HUES48 (cell line): ENCODE data around the gene SETD7.

Experiments used
- H3K27ac ChIP-seq: one replicate; pipeline ENCODE4 v1.7.0; 2013; ENCODE audit warnings: low read depth, low read length, inconsistent platforms
- H3K27me3 ChIP-seq: 2 replicates; pipeline ENCODE4 v1.6.1; 2013; ENCODE audit warnings: mild to moderate bottlenecking, low read length; ENCODE audit not compliant: control insufficient read depth, insufficient read depth
- H3K36me3 ChIP-seq: 2 replicates; pipeline ENCODE4 v1.6.1; 2013; ENCODE audit warnings: low read length; ENCODE audit not compliant: control insufficient read depth, insufficient read depth
- H3K4me1 ChIP-seq: 2 replicates; pipeline ENCODE4 v1.6.1; 2013; ENCODE audit warnings: mild to moderate bottlenecking, low read length; ENCODE audit not compliant: control insufficient read depth, insufficient read depth
- H3K4me3 ChIP-seq: 2 replicates; pipeline ENCODE4 v1.5.1; 2013; ENCODE audit warnings: mild to moderate bottlenecking, low read depth, low read length
- H3K9ac ChIP-seq: 2 replicates; pipeline ENCODE4 v1.6.1; 2013; ENCODE audit warnings: mild to moderate bottlenecking, low read depth, low read length, moderate library complexity
- H3K9me3 ChIP-seq: 2 replicates; pipeline ENCODE4 v1.6.1; 2013; ENCODE audit warnings: low read length; ENCODE audit not compliant: control insufficient read depth, insufficient read depth

Gene SETD7

DNA sequence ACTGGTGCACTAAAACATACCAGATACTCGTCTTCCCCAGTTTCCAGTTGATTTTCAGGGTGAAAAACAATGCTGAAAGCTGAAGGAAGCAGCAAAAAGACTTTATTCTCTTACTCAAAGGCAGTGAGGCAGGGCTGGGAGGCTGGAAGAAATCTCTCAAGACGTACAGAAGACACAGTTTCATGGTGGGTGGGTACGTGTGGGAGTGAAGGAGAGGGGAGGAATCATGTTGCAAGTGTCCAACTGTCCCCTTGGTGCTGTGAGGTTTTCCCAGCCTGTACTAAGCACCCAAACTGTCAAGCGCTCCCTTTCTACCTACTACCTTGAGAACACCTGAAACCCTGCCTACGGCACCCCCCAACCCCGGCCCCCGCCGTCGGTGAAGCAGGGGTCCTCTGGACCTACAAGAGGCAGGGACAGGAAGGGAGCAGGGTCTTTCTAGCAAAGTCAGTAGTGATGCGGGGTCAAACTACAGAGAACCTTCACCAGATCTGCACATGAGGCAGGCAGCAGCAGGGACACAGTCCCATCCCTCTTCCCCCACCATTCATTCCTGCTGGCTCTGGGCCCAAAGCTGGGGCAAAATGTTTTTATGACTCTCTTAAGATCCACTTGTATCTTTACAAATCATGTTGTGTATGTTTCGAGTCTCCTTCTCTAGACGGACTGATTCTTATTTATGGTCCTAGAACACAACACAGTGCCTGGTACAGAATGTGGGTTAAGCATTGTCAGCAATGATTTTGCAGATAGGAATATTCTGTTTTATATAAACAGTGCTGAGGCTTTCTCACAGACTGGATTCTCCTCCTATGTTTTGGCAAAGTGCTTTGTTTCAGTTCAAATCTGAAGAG lies 2.4 kb upstream of the SETD7 start:
- H3K27ac ChIP-seq = no peak overlapping the region
- H3K9ac ChIP-seq = no peak overlapping the region
- no peak overlapping the region for H3K4me3 ChIP-seq
- peaks cover 65% of the 10 kb centered on the region for H3K27me3 ChIP-seq
- H3K9me3 ChIP-seq = no peaks in the 10 kb centered on the region
- no peaks in the 10 kb centered on the region for H3K36me3 ChIP-seq
- peaks cover 21% of the 10 kb centered on the region for H3K4me1 ChIP-seq

- Histone ChIP-seq H3K4me1 (peaks cover 21% of the 10 kb centered on the region), H3K36me3 (no peaks in the 10 kb centered on the region), H3K9me3 (no peaks in the 10 kb centered on the region), H3K9ac (no peak overlapping the region), H3K27me3 (peaks cover 73% of the 10 kb centered on the region), H3K27ac (no peak overlapping the region), H3K4me3 (peak overlapping the region; percentile 72)
These were observed 1.6 kb upstream of the SETD7 start for GRCh38 chr4:139557556-139558110.

- H3K9me3 ChIP-seq = no peaks in the 10 kb centered on the region
- peak overlapping the region; percentile 59; the same call in 1 of the 2 replicates for H3K9ac ChIP-seq
- peaks cover 77% of the 10 kb centered on the region for H3K27me3 ChIP-seq
- H3K4me3 ChIP-seq = peak overlapping the region; percentile 72
- peak overlapping the region; percentile 50 for H3K27ac ChIP-seq
- peaks cover 21% of the 10 kb centered on the region for H3K4me1 ChIP-seq
- H3K36me3 ChIP-seq = no peaks in the 10 kb centered on the region
These were observed 921 bp upstream of the SETD7 start for GRCh38 chr4:139556724-139557555.

GRCh38 chr4:139555705-139556070 lies 331 bp downstream of the SETD7 start:
- H3K36me3 ChIP-seq = no peaks in the 10 kb centered on the region
- H3K27ac ChIP-seq = peak overlapping the region; percentile 50
- H3K9me3 ChIP-seq = no peaks in the 10 kb centered on the region
- H3K4me3 ChIP-seq = peak overlapping the region; percentile 72
- peaks cover 28% of the 10 kb centered on the region for H3K4me1 ChIP-seq
- peaks cover 77% of the 10 kb centered on the region for H3K27me3 ChIP-seq
- H3K9ac ChIP-seq = peak overlapping the region; percentile 59

- Histone ChIP-seq H3K36me3 (no peaks in the 10 kb centered on the region), H3K27ac (peak overlapping the region; percentile 57), H3K27me3 (peaks cover 77% of the 10 kb centered on the region), H3K4me3 (peak overlapping the region; percentile 72), H3K4me1 (peaks cover 31% of the 10 kb centered on the region), H3K9ac (peak overlapping the region; percentile 59), H3K9me3 (no peaks in the 10 kb centered on the region)
These were observed 920 bp downstream of the SETD7 start for GRCh38 chr4:139554893-139555704.

- H3K4me1 ChIP-seq = peaks cover 32% of the 10 kb centered on the region
- no peak overlapping the region for H3K9ac ChIP-seq
These were observed 1.5 kb downstream of the SETD7 start for GRCh38 chr4:139554642-139554892.

DNA sequence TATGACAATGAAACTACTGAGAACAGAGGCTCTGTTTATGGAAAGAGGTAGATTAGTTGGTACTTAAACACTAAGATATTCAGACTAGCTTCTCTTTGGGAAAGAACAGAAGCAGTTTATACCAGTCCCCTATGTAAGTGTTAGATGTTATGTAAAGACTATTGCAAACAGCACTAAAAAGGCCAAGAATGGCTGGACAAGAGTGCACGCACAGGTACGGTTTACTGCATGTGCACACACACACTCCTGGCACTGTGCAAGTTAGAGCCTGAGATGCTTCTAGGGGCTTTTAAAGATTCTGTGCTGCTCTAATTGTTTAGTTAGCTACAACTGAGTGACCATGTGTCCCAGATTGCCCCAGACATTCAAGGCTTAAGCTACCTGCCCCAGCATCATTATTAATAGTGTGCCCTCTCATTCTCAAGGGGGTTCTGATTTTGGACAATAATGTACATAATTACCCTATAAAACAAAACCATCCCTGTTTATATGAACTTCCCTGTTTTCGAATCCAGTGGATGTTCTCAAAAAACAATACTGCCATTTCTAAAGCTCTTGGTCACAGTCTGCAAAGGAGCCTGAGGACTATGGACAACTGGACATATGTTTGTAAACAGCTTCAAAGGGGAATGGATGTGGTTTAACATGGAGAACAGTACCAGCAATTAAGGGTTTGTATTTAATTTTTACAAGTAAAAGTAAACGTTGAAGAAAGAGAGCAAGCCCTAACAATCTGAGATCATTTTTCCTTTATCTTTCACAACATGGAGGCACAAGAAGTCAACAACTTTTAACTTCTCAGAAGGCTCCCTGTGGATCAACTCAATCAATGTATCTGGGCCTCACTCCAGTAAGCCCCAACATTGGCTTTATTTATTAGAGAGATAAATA lies 2.0 kb downstream of the SETD7 start:
- H3K27me3 ChIP-seq = peaks cover 67% of the 10 kb centered on the region
- H3K27ac ChIP-seq = peak overlapping the region; percentile 57
- no peak overlapping the region for H3K9ac ChIP-seq
- no peak overlapping the region for H3K4me3 ChIP-seq
- no peaks in the 10 kb centered on the region for H3K9me3 ChIP-seq
- H3K36me3 ChIP-seq = no peaks in the 10 kb centered on the region
- peaks cover 32% of the 10 kb centered on the region for H3K4me1 ChIP-seq

More at GRCh38 chr4:139554642-139554892, 1.5 kb downstream of the SETD7 start:
- Histone ChIP-seq H3K27ac (peak overlapping the region; percentile 57), H3K4me3 (peak overlapping the region; percentile 72), H3K27me3 (peaks cover 73% of the 10 kb centered on the region), H3K36me3 (no peaks in the 10 kb centered on the region), H3K9me3 (no peaks in the 10 kb centered on the region)

- Histone ChIP-seq H3K27ac (no peak overlapping the region), H3K27me3 (peaks cover 55% of the 10 kb centered on the region), H3K9me3 (no peaks in the 10 kb centered on the region), H3K36me3 (no peaks in the 10 kb centered on the region), H3K4me3 (no peak overlapping the region), H3K4me1 (peaks cover 32% of the 10 kb centered on the region), H3K9ac (no peak overlapping the region)
These were observed 3.3 kb downstream of the SETD7 start for GRCh38 chr4:139552517-139553307.

DNA sequence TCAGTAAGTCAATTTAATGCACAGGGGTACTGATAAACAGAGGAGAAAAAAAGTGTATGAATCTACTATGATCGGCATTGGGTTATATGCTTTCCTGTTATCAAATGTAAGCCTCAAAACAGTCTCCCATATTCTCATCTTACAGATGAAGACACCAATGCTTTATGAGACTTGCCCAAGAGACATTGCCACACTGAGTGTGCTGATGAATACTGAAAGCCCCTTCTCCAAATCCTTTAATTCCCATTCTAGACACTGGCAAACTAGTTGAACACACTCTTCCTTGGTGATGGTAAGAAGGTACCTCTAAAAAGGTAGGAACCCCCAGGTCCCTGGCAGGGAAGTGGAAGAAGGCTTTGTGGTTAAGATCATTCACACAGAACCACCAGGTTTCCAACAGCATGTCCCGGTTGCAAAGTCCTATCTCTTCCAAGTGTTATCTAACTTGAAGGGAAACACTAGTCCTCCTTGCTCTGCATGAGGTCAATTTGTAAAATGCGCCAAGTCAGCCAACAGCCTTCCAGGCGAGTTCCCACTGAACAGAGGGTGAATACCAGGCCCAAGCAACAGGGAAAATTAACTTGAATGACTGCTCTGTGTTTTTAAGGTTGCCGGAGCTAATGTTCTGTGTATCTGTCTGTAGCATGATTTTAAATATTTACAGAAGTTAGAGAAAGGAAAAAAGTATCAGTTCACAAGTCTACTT lies 5.1 kb downstream of the SETD7 start:
- Histone ChIP-seq H3K9ac (no peak overlapping the region), H3K27me3 (peaks cover 36% of the 10 kb centered on the region), H3K27ac (peak overlapping the region; percentile 62), H3K36me3 (no peaks in the 10 kb centered on the region), H3K4me3 (no peak overlapping the region), H3K4me1 (peaks cover 28% of the 10 kb centered on the region), H3K9me3 (no peaks in the 10 kb centered on the region)
